Activated CD4-positive, alpha-beta T cell treated with anti-CD3 and anti-CD28 coated beads for 36 hours (primary cell): ENCODE data around the gene SH3BGR. TPM values are rescaled to one million over a fixed set of nuclear protein-coding genes. Genes with fewer than 3 reads are reported as not detected.
A peak's percentile ranks its signal among the peaks of the same experiment; 100 is the strongest.

Experiments
- ATAC-seq: fragments of 200-7000 bp; cut with Tn5 transposase; one replicate; pipeline ENCODE4 v1.10.0; 2021; ENCODE audit warnings: mild to moderate bottlenecking, moderate library complexity
- CTCF ChIA-PET: fragments of 350-600 bp; sonication (Branson Sonifier 250); formaldehyde crosslinking; loops from one replicate; lab custom pipeline; 2021; ENCODE audit warnings: antibody characterized with exemption; lab: Charles Lee
- POLR2A ChIA-PET: fragments of 350-600 bp; sonication (Branson Sonifier 250); formaldehyde crosslinking; loops from one replicate; lab custom pipeline; 2021; ENCODE audit warnings: antibody characterized with exemption, inconsistent platforms; lab: Charles Lee
- DNase-seq: peaks from one replicate; pipeline ENCODE4 v3.0.0-alpha.2; 2020
- H3K27ac Mint-ChIP-seq: one replicate; pipeline ENCODE4 v1.8.0; 2021; ENCODE audit warnings: mixed read lengths
- H3K27me3 Mint-ChIP-seq: one replicate; pipeline ENCODE4 v1.8.0; 2021; ENCODE audit warnings: mixed read lengths
- H3K36me3 Mint-ChIP-seq: one replicate; pipeline ENCODE4 v1.8.0; 2021; ENCODE audit warnings: low read depth, mixed read lengths
- H3K4me1 Mint-ChIP-seq: one replicate; pipeline ENCODE4 v1.8.0; 2021; ENCODE audit warnings: mixed read lengths
- H3K4me3 Mint-ChIP-seq: one replicate; pipeline ENCODE4 v1.8.0; 2021; ENCODE audit warnings: mild to moderate bottlenecking, moderate library complexity, mixed read lengths
- H3K9me3 Mint-ChIP-seq: one replicate; pipeline ENCODE4 v1.8.0; 2021; ENCODE audit warnings: low read depth, mixed read lengths
- intact Hi-C, 2 experiments: fragments of 100-400 bp; cut with DNase I in 1 of 2; cut with micrococcal nuclease in 1 of 2; formaldehyde crosslinking; loops; one replicate each; pipeline versions ENCODE4 v1.14.2 to v1.15.1; 2022 to 2024; cut with DNase I, micrococcal nuclease
- total RNA-seq, 2 experiments: library from RNA; stranded (reverse); gene quantifications; one replicate each; pipeline ENCODE4 v1.2.3, GENCODE V29; 2021

Gene SH3BGR
- total RNA-seq, 2 experiments from 2014 or later: 2.7 to 3.9 TPM

GRCh38 chr21:39518055-39518846 is 66.5 kb downstream of the SH3BGR start:
- ChIA-PET CTCF (interaction anchor here (0.6 to 2.0 kb wide), 20 partner anchors 10 to 1031 kb away, joined by 3 to 33 read pairs (median 3); no protein-coding TSS in a partner anchor), POLR2A (no interaction called here)
- H3K9me3 Mint-ChIP-seq: no peaks in the 10 kb centered on the region
- H3K36me3 Mint-ChIP-seq: no peaks in the 10 kb centered on the region
- no peaks in the 10 kb centered on the region for H3K4me1 Mint-ChIP-seq
- intact Hi-C loops: loop anchor here (1.0 to 5.0 kb wide), 2 partner anchors 197 to 604 kb away; no protein-coding TSS in a partner anchor
- H3K27ac Mint-ChIP-seq: no peak overlapping the region
- peak; percentile 66 for DNase-seq
- ATAC-seq: peak; percentile 60
- H3K27me3 Mint-ChIP-seq: no peaks in the 10 kb centered on the region
- H3K4me3 Mint-ChIP-seq: no peak overlapping the region

- DNase-seq (no peak), ATAC-seq (no peak)
- Mint-ChIP-seq H3K27ac (no peak overlapping the region), H3K4me1 (no peaks in the 10 kb centered on the region), H3K36me3 (no peaks in the 10 kb centered on the region), H3K27me3 (no peaks in the 10 kb centered on the region), H3K4me3 (no peak overlapping the region), H3K9me3 (no peaks in the 10 kb centered on the region)
- ChIA-PET POLR2A (no interaction called here), CTCF (interaction anchor here (0.6 to 2.0 kb wide), 12 partner anchors 10 to 601 kb away, joined by 3 to 33 read pairs (median 4); no protein-coding TSS in a partner anchor)
- intact Hi-C loops: loop anchor here (1.0 to 5.0 kb wide), 2 partner anchors 196 to 603 kb away; no protein-coding TSS in a partner anchor
These were observed 67.1 kb downstream of the SH3BGR start for GRCh38 chr21:39518847-39519210.

- ChIA-PET POLR2A (no interaction called here), CTCF (interaction anchor here (0.7 to 0.8 kb wide), 3 partner anchors 163 to 199 kb away, joined by 3 read pairs; no protein-coding TSS in a partner anchor)
- Mint-ChIP-seq H3K9me3 (no peaks in the 10 kb centered on the region), H3K4me3 (no peak overlapping the region), H3K27ac (no peak overlapping the region), H3K27me3 (no peaks in the 10 kb centered on the region), H3K4me1 (no peaks in the 10 kb centered on the region), H3K36me3 (no peaks in the 10 kb centered on the region)
- intact Hi-C loops: loop anchor here (5.0 kb wide), 2 partner anchors 602 to 867 kb away; no protein-coding TSS in a partner anchor
- no peak for ATAC-seq
- no peak for DNase-seq
These were observed 68.1 kb downstream of the SH3BGR start for GRCh38 chr21:39519835-39520234.

- Mint-ChIP-seq H3K27me3 (no peaks in the 10 kb centered on the region), H3K4me1 (no peaks in the 10 kb centered on the region), H3K4me3 (no peak overlapping the region), H3K36me3 (no peaks in the 10 kb centered on the region), H3K9me3 (no peaks in the 10 kb centered on the region), H3K27ac (no peak overlapping the region)
- ATAC-seq (no peak), DNase-seq (no peak)
- intact Hi-C loops: loop anchor here in 1 of 2 experiments (5.0 kb wide), 1 partner anchor 864 kb away; no protein-coding TSS in a partner anchor
- ChIA-PET CTCF (interaction anchor here (0.7 to 0.8 kb wide), 2 partner anchors 118 to 203 kb away, joined by 3 to 4 read pairs; no protein-coding TSS in a partner anchor), POLR2A (no interaction called here)
These were observed 71.6 kb downstream of the SH3BGR start for GRCh38 chr21:39523399-39523798.

GRCh38 chr21:39523915-39524314 is 72.1 kb downstream of the SH3BGR start:
- Mint-ChIP-seq H3K27ac (no peak overlapping the region), H3K27me3 (no peaks in the 10 kb centered on the region), H3K4me3 (no peak overlapping the region), H3K36me3 (no peaks in the 10 kb centered on the region), H3K9me3 (no peaks in the 10 kb centered on the region), H3K4me1 (no peaks in the 10 kb centered on the region)
- intact Hi-C loops: loop anchor here in 1 of 2 experiments (5.0 kb wide), 1 partner anchor 863 kb away; no protein-coding TSS in a partner anchor
- no peak for DNase-seq
- POLR2A ChIA-PET: no interaction called here
- CTCF ChIA-PET: interaction anchor here (0.7 kb wide), 2 partner anchors 26 to 118 kb away, joined by 3 to 4 read pairs; no protein-coding TSS in a partner anchor
- no peak for ATAC-seq

- Mint-ChIP-seq H3K36me3 (no peaks in the 10 kb centered on the region), H3K4me1 (no peaks in the 10 kb centered on the region), H3K4me3 (no peak overlapping the region), H3K27ac (no peak overlapping the region), H3K9me3 (no peaks in the 10 kb centered on the region), H3K27me3 (no peaks in the 10 kb centered on the region)
- POLR2A ChIA-PET: no interaction called here
- no peak for ATAC-seq
- CTCF ChIA-PET: no interaction called here
- intact Hi-C loops: no loop called here
- DNase-seq: no peak
These were observed 73.4 kb downstream of the SH3BGR start for GRCh38 chr21:39525129-39525528.

- ATAC-seq (no peak), DNase-seq (no peak)
- H3K4me1 Mint-ChIP-seq: no peaks in the 10 kb centered on the region
- intact Hi-C loops: no loop called here
- H3K36me3 Mint-ChIP-seq: no peaks in the 10 kb centered on the region
- no peak overlapping the region for H3K27ac Mint-ChIP-seq
- no peaks in the 10 kb centered on the region for H3K27me3 Mint-ChIP-seq
- POLR2A ChIA-PET: no interaction called here
- no peak overlapping the region for H3K4me3 Mint-ChIP-seq
- H3K9me3 Mint-ChIP-seq: no peaks in the 10 kb centered on the region
- CTCF ChIA-PET: no interaction called here
These were observed 73.8 kb downstream of the SH3BGR start for GRCh38 chr21:39525601-39526000.

GRCh38 chr21:39527067-39527595 is 75.4 kb downstream of the SH3BGR start:
- ATAC-seq: no peak
- no peak overlapping the region for H3K4me3 Mint-ChIP-seq
- ChIA-PET POLR2A (no interaction called here), CTCF (no interaction called here)
- H3K27me3 Mint-ChIP-seq: peaks cover 2% of the 10 kb centered on the region
- H3K9me3 Mint-ChIP-seq: no peaks in the 10 kb centered on the region
- H3K4me1 Mint-ChIP-seq: no peaks in the 10 kb centered on the region
- no peak for DNase-seq
- H3K27ac Mint-ChIP-seq: no peak overlapping the region
- intact Hi-C loops: no loop called here
- no peaks in the 10 kb centered on the region for H3K36me3 Mint-ChIP-seq

- H3K9me3 Mint-ChIP-seq: no peaks in the 10 kb centered on the region
- POLR2A ChIA-PET: no interaction called here
These were observed 76.1 kb downstream of the SH3BGR start for GRCh38 chr21:39527664-39528381.

GRCh38 chr21:39529026-39529425 is 77.3 kb downstream of the SH3BGR start:
- intact Hi-C loops: no loop called here
- DNase-seq: no peak
- no peak for ATAC-seq
- Mint-ChIP-seq H3K27ac (no peak overlapping the region), H3K27me3 (peaks cover 5% of the 10 kb centered on the region), H3K4me1 (no peaks in the 10 kb centered on the region), H3K9me3 (no peaks in the 10 kb centered on the region), H3K4me3 (no peak overlapping the region), H3K36me3 (no peaks in the 10 kb centered on the region)
- ChIA-PET CTCF (interaction anchor here (1.3 kb wide), 1 partner anchor 11 kb away, joined by 4 read pairs; no protein-coding TSS in a partner anchor), POLR2A (no interaction called here)

More at GRCh38 chr21:39527664-39528381, 76.1 kb downstream of the SH3BGR start:
- no peaks in the 10 kb centered on the region for H3K36me3 Mint-ChIP-seq
- H3K4me1 Mint-ChIP-seq: no peaks in the 10 kb centered on the region
- no peak for ATAC-seq
- peaks cover 5% of the 10 kb centered on the region for H3K27me3 Mint-ChIP-seq
- H3K27ac Mint-ChIP-seq: no peak overlapping the region
- intact Hi-C loops: no loop called here
- CTCF ChIA-PET: interaction anchor here (0.5 kb wide), 1 partner anchor 188 kb away, joined by 3 read pairs; no protein-coding TSS in a partner anchor
- no peak for DNase-seq
- no peak overlapping the region for H3K4me3 Mint-ChIP-seq

- DNase-seq: no peak
- H3K27ac Mint-ChIP-seq: no peak overlapping the region
- no peaks in the 10 kb centered on the region for H3K36me3 Mint-ChIP-seq
- no peaks in the 10 kb centered on the region for H3K9me3 Mint-ChIP-seq
- POLR2A ChIA-PET: no interaction called here
- ATAC-seq: no peak
- H3K27me3 Mint-ChIP-seq: peaks cover 8% of the 10 kb centered on the region
- CTCF ChIA-PET: no interaction called here
- no peak overlapping the region for H3K4me3 Mint-ChIP-seq
- intact Hi-C loops: no loop called here
- H3K4me1 Mint-ChIP-seq: no peaks in the 10 kb centered on the region
These were observed 79.3 kb downstream of the SH3BGR start for GRCh38 chr21:39531064-39531463.
